ENCODE results near the gene PERCC1. TPM values are rescaled to one million over a fixed set of nuclear protein-coding genes. Genes with fewer than 3 reads are reported as not detected.

Gene PERCC1
- total and polyA plus RNA-seq, 2 of the 4 experiments (the other 2 are of a cell fraction), result not detected

DNA sequence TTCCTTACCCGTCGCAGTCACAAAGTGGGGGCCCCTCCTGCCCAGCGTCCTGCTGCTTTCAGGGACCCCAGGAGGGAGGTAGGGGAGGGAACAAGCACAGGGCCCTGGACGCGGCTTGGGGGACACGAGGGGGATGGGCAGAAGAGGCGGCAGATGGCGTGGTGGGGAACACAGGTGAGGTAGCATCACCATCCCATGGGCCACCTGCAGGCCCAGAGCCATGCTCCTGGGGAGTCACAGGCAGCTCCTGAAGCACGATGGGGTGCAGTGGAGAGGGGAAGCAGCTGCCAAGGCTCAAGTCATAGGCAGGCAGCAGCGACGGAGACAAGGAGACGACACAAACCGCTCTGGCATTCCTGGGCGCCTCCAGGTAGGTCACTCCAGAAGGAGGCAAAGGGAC is 27.1 kb upstream of the PERCC1 start:
- no peak overlapping the region for H3K9ac ChIP-seq (ENCODE audit: low read depth, low read length)
- no peak overlapping the region for H3K4me3 ChIP-seq (ENCODE audit: insufficient read depth, low read depth, low read length)
- no peak overlapping the region for H4K8ac ChIP-seq (ENCODE audit: low read depth in 2 of 2, low read length in 2 of 2)
- no peak for ATAC-seq (ENCODE audit: low read depth)
- DNase-seq, result no peak
- CTCF ChIA-PET, result no interaction called here
- H3K4me2 ChIP-seq (ENCODE audit: low read depth, low read length), result no peak overlapping the region
- H3K4ac ChIP-seq (ENCODE audit: low read depth, low read length), result no peak overlapping the region
- H2BK20ac ChIP-seq (ENCODE audit: low read depth, low read length), result no peak overlapping the region
- H3K36me3 ChIP-seq (ENCODE audit: control insufficient read depth, insufficient read depth, low read length), result peaks cover 43% of the 10 kb centered on the region
- no peaks in the 10 kb centered on the region for H3K9me3 ChIP-seq (ENCODE audit: control insufficient read depth, insufficient read depth, low read length)
- H2AK5ac ChIP-seq (ENCODE audit: low read depth, low read length), result no peak overlapping the region
- no peak overlapping the region for H3K56ac ChIP-seq (ENCODE audit: extremely low read depth, insufficient read depth, low read length)
- no peaks in the 10 kb centered on the region; the same call in none of the 2 replicates for H4K20me1 ChIP-seq (ENCODE audit: insufficient read depth, low read length)
- dilution Hi-C loops (cut with HindIII; ENCODE audit: low sequenced_read_pairs, unreplicated experiment) (no loop called here), intact Hi-C loops (cut with micrococcal nuclease) (no loop called here), in situ Hi-C loops (cut with MboI; ENCODE audit: low sequenced_read_pairs) (no loop called here)
- no peak overlapping the region for H2BK15ac ChIP-seq (ENCODE audit: low read depth, low read length)
- no peak overlapping the region for H2BK5ac ChIP-seq (ENCODE audit: low read depth, low read length, poor library complexity, severe bottlenecking)
- no peak overlapping the region for H4K91ac ChIP-seq (ENCODE audit: insufficient read depth, low read depth, low read length)
- WGBS, 2 experiments (ENCODE audit: extremely low coverage in 2 of 2, insufficient read length in 1 of 2), result 82% methylated on average over 8 of the region's 14 CpGs; no CpG with 5 or more reads in 1 of the 2 experiments
- H3K23ac ChIP-seq (ENCODE audit: low read depth, low read length), result no peak overlapping the region
- H3K4me1 ChIP-seq (ENCODE audit: control insufficient read depth, insufficient read depth, low read length), result peaks cover 6% of the 10 kb centered on the region; the same call in 1 of the 2 replicates
- no peak overlapping the region for H2AK9ac ChIP-seq (replicated peaks; ENCODE audit: low read depth, low read length, poor library complexity)
- BruUV-seq (replicated peaks), result no TSS peak
- POLR2A ChIA-PET (ENCODE audit: unreplicated experiment), result no interaction called here
- H4K5ac ChIP-seq (ENCODE audit: low read depth, low read length), result no peak overlapping the region
- no peak overlapping the region for H3K27ac ChIP-seq (ENCODE audit: insufficient read depth, low read length)
- no peak overlapping the region for H3K14ac ChIP-seq (replicated peaks; ENCODE audit: low read depth, low read length)
- H2BK120ac ChIP-seq (ENCODE audit: low read depth, low read length), result no peak overlapping the region
- H3K18ac ChIP-seq (ENCODE audit: low read depth, low read length), result no peak overlapping the region
- no peaks in the 10 kb centered on the region for H3K27me3 ChIP-seq (ENCODE audit: control insufficient read depth, insufficient read depth, low read length)
- TF ChIP-seq BHLHE40 (IDR thresholded peaks at IDR 0.05; ENCODE audit: low read depth, low read length) (no peak), RFX5 (IDR thresholded peaks at IDR 0.05; ENCODE audit: low read depth, low read length) (no peak), MAZ (IDR thresholded peaks at IDR 0.05; ENCODE audit: borderline replicate concordance, low read depth, low read length) (no peak), ELK1 (IDR thresholded peaks at IDR 0.05; ENCODE audit: borderline replicate concordance, low read depth, low read length) (no peak), MAFK (IDR thresholded peaks at IDR 0.05; ENCODE audit: low read depth, low read length) (no peak), CEBPB (IDR thresholded peaks at IDR 0.05; ENCODE audit: low read depth, low read length) (no peak), POLR2A (IDR thresholded peaks at IDR 0.05; ENCODE audit: low read depth, low read length) (no peak), NFE2L2 (IDR thresholded peaks at IDR 0.05; ENCODE audit: low read depth, low read length) (no peak), FOS (IDR thresholded peaks at IDR 0.05; ENCODE audit: low read depth, low read length) (no peak), CHD1 (IDR thresholded peaks at IDR 0.05; ENCODE audit: low read depth, low read length) (no peak), SMC3 (IDR thresholded peaks at IDR 0.05; ENCODE audit: low read depth, low read length) (no peak), MXI1 (IDR thresholded peaks at IDR 0.05; ENCODE audit: borderline replicate concordance, low read depth, low read length) (no peak), RAD21 (IDR thresholded peaks at IDR 0.05; ENCODE audit: low read length) (no peak), RCOR1 (IDR thresholded peaks at IDR 0.05; ENCODE audit: insufficient replicate concordance, low read length) (no peak), CTCF (conservative IDR thresholded peaks at IDR 0.05; ENCODE audit: low read depth, low read length) (no peak)
- TF ChIP-seq, protein P1, sequence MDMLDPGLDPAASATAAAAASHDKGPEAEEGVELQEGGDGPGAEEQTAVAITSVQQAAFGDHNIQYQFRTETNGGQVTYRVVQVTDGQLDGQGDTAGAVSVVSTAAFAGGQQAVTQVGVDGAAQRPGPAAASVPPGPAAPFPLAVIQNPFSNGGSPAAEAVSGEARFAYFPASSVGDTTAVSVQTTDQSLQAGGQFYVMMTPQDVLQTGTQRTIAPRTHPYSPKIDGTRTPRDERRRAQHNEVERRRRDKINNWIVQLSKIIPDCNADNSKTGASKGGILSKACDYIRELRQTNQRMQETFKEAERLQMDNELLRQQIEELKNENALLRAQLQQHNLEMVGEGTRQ (IDR thresholded peaks at IDR 0.05; ENCODE audit: low read depth, low read length), result no peak
- H2AFZ ChIP-seq (replicated peaks; ENCODE audit: low read length, poor library complexity), result peak overlapping the region; percentile 43
- no peaks in the 10 kb centered on the region for H3K9me1 ChIP-seq (ENCODE audit: insufficient read depth, low read length)
- peaks cover 0 to 35% of the 10 kb centered on the region in 2 experiments for H3K79me1 ChIP-seq (ENCODE audit: low read depth in 1 of 2, low read length in 2 of 2)

Data from IMR-90 (cell line).